HG03442 (cell line): Measurements from ENCODE around the gene DMWD.
A peak's percentile ranks its signal among the peaks of the same experiment; 100 is the strongest.

ENCODE experiments used
- ATAC-seq: cut with Tn5 transposase; IDR thresholded peaks from one replicate; pipeline ENCODE4 v1.9.1; 2021; ENCODE audit warnings: mild to moderate bottlenecking, moderate library complexity; ENCODE audit not compliant: unreplicated experiment

DMWD gene

DNA sequence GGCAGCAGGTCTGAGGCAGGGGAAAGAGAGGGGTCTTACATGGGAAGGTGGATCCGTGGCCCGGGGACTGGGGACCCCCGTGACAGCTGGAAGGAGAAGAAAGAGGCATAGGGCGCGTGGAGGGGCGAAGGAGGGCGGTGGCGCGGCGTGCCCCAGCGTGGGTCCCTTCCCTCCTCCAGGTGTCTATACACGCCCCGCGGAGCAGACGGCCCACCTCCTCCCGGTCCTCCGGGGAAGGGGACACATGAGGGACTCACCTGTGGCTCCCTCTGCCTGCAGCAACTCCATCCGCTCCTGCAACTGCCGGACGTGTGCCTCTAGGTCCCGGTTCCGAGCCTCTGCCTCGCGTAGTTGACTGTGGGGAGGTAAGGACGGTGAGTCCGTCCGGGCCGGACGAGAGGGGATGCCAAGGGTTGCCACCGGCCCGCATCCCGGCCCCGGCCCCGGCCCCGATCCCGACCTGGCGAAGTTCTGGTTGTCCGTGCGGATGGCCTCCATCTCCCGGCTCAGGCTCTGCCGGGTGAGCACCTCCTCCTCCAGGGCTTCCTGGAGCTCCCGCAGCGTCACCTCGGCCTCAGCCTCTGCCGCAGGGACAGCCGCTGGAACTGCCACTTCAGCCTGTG is 21.2 kb downstream of the DMWD start:
- ATAC-seq, result no peak

DNA sequence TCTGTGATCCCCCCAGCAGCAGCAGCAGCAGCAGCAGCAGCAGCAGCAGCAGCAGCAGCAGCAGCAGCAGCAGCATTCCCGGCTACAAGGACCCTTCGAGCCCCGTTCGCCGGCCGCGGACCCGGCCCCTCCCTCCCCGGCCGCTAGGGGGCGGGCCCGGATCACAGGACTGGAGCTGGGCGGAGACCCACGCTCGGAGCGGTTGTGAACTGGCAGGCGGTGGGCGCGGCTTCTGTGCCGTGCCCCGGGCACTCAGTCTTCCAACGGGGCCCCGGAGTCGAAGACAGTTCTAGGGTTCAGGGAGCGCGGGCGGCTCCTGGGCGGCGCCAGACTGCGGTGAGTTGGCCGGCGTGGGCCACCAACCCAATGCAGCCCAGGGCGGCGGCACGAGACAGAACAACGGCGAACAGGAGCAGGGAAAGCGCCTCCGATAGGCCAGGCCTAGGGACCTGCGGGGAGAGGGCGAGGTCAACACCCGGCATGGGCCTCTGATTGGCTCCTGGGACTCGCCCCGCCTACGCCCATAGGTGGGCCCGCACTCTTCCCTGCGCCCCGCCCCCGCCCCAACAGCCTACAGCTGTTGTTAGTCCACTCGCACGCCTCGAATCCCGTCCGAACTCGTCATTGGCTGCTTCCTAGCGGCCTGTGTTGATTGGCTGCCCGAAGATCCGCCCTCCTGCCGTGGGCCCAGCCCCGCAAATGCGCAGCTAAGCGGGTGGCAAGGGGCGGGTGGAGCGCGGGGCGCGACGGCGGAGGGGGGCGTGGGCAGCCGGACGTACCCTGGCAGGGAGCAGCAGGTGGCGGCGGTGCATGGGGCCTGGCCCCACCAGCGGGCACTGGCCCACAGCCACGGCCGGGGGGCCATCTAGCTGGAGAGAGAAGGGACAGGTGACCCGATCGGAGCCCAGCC is 22.2 kb downstream of the DMWD start:
- ATAC-seq, result peak; percentile 46

DNA sequence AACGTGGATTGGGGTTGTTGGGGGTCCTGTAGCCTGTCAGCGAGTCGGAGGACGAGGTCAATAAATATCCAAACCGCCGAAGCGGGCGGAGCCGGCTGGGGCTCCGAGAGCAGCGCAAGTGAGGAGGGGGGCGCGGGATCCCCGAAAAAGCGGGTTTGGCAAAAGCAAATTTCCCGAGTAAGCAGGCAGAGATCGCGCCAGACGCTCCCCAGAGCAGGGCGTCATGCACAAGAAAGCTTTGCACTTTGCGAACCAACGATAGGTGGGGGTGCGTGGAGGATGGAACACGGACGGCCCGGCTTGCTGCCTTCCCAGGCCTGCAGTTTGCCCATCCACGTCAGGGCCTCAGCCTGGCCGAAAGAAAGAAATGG is 22.8 kb downstream of the DMWD start:
- no peak for ATAC-seq

DNA sequence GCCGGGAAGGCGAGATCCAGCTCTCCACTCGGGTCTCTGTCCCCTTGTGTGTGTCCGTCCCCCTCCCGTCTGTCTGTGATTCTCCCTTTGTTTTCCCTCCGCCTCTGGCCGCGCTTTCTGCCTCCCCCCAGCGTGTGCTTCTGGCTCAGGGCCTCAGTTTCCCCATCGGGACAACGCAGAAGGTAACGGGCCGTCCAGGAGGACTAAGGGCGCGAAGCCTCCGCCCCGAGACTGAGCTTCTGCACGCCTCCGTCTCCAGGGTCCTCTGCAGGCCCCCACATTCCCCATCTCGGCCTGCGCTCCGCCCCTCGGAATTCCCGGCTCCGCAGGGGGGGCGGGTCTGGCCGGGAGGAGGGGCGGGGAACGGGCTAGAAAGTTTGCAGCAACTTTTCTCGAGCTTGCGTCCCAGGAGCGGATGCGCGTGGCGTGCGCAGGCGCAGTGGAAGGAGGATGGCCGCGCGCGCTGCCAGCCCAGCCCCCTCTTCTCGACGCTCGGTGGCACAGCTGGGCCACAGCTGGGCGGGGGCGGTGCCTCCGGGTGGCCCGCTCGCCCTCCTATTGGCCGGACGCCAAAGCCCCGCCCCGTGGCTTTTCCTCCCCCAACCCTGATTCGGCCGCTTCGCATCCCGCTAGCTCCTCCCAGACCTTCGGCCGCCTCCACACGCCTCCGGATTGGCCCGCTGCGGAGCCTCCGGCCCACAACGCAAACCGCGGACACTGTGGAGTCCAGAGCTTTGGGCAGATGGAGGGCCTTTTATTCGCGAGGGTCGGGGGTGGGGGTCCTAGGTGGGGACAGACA is 23.5 kb downstream of the DMWD start, which contains the start of gene SIX5:
Gene SIX5, minus strand, starts transcription at position 269 of the 799 bp plus-strand sequence. CDS start 408 bp downstream, outside the sequence.
- peak; percentile 60 for ATAC-seq

DNA sequence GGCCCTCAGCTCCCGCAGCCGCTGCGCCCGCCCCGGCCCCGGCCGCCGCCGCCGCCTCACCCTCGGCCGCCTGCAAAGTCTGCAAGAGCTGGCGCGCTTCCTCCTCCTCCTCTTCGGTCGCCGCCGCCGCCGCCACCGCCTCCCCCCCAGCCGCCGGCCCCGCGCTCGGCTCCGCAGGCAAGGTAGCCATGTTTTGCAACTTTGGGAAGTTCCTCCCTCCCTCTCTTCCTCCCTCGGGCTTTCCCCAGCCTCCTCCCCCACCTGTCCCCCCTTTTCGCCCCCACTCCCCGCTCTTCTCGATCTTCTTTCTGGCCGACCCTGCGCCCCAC is 24.0 kb downstream of the DMWD start:
- no peak for ATAC-seq

DNA sequence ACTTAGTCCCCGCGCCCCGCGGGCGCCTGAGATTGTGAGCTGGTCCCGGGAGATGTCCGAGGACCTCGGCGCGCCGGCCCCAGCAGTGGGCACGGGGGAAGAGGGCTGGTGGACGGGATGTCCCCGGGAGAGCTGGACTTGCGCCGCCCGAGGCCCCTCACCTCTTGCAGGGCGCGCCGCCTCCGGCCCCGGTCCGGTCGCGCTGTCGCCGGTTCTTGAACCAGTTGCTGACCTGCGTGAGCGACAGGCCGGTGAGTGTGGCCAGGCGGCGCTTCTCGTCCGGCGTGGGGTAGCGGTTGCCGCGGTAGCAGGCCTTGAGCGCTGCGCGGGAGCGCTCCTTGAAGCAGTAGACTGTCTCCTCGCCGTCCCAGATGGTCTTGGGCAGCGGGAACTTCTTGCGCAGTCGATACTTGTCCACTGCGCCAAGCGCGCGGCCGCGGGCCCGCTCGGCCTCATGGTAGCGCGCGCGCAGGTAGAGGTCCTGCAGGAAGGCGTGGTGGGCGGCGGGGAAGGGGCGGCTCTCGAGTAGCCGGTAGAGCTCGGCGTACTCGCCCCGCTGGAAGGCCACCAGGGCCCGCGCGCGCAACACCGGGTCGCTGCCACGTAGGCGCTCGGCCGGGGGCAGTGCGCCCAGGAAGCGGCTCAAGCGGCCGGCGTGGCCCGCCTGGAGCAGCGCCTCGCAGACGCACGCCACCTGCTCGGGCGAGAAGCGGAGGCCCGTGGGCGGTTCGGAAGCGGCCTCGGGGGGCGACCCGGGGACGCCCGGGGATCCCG is 24.6 kb downstream of the DMWD start:
- ATAC-seq, result no peak

DNA sequence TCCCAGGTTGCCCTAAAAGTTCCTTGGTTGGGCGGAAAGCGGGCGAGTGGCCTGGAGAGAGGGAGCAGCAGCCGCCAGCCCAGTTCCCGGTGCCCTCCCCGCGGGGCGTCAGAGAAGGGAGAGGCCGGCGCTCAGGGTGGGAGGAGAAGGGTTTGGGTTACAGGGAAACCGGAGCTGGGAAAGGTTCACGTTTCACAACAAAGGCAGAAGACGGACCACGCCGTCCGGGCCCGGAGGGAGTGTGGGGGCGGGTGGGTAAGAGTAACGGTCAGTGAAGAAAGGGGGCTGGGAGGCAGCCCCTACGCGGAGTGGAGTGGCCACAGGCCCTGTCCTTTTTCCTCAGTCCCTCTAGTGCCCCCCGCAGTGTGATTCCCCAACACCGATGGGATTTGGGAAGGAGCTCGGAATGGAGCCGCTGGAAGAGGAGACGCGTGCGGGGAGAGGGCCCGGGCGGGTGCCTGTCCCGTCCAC is 25.2 kb downstream of the DMWD start:
- ATAC-seq, result no peak

DNA sequence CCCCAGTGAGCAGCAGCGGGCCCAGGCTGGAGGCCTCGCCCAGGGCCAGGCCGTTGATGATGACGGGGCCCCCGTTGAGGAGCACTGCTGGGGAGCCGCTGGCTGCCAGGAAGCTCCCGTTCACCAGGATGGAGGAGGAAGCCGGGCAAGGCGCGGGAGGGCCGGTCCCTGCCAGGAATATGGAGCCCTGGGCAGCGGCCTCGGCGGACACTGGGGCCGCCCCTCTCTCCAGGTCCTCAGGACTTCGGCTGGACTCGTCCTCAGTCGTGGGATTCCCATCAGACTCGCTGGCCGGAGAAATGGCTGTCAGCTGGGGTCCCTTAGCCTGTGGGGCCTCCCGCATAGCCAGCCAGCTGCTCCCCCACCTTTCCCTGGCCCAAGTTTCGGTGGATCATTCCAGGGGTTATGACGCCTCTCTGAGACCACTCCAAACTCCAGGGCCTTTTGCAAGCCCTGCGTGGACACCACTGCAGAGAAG is 25.7 kb downstream of the DMWD start:
- ATAC-seq, result no peak

DNA sequence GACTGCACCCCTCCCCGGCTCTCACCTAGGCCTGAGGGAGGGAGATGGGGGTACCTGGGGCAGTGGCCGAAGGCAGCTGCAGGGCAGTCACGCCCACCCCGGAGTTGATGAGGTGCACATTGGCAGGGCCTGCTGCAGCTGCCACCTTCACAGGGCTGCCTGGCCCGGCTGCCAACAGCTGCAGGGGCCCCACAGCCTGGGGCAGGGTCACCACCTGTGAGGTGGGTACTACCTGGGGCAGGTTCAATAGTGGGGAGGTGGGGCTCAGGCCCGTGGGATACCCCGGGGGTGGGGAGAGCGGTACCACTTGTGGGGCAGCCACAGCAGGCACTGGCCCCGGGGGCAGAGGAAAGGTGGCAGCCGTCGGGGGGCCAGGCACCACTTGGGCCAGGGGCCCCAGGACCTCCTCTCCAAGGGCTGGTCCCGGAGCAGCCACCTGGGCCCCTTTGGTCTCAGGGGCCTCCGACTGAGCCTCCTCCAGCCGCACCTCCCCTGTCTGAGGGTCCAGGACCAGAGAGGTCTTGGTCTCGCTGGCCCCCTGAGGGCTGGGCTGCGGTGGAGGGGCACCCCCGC is 26.3 kb downstream of the DMWD start:
- ATAC-seq, result no peak

DNA sequence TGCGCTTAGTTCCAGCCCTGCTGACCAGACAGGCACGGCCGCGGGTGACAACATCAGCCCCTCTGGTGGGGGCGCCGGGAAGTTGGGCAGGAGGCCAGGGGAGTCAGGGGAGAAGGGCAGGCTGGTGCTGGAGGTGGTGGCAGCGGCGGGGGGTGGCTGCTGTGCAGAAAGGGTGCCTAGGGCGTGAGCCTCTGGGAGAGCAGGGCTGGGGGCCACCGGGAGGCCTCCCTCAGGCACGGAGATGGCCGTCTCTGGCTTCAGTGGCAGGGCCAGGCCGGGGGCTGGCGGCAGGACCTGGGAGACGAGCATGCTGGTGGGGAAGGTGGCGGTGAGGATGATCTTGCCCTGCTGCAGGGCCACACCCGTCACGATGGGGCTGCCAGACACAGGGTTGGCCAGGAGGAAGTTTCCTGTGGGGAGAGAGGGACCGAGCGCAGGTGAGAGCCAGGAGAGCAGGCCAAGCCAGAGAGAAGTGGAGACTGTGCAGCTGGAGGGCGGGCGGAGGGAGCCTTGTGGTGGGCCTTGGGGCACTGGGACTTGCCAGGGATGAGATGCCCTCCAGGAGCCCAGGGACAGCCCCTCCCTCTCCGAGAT is 26.8 kb downstream of the DMWD start:
- ATAC-seq, result no peak

DNA sequence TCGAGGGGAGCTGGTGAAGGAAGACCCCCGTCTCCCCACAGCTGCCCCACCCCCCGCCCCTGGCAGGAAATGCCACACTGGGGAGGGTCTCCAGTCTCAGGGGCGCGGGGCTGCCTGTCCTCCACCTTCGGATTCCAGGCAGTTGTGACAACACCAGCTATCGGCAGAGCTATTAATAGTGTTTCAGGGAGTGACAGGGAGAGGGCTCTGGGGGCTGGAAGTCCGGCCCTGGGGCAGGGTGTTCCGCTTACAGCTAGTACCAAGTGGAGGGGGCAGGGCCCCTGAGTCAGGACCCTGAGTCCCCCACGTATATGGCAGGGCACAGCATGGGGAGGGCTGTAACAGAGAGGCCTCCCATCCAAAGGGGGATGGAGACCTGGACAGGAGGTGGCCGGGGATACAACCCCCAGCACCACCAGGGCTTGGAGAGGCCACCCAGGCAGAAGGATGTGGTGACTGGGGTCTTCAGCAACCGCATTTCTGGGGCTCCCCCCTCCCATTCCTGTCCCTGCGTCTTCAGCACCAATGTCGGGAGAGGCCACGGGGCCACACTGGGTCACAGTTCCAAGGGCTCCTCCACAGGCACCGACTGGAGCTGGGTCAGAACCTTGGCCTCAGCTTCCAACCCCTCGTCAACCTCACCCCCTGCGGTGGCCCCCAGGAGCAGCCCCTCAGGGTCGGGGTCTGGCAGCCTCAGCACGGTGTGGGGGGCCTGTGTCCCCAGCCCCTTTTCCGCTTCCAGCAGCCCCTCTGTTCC is 27.5 kb downstream of the DMWD start:
- ATAC-seq, result no peak

DNA sequence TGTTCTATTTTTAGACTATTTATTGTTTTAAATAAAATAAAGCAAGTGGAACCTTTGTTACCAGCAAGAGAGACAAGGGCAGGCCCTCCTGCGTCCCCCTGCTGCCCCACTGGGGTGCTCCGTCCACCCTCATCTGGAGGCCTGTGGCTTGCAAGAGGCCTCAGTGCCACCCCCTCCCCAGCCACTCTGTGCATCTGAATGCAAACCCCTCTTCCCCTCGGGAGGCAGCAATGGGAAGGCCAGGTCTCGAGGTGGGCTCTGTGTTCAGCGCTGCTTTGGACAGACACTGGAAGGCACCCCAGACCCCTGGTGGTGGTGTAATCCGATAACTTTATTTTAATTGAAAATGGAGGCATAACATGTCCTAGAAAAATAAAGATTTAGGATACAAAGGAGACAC is 28.2 kb downstream of the DMWD start:
- ATAC-seq, result no peak

DNA sequence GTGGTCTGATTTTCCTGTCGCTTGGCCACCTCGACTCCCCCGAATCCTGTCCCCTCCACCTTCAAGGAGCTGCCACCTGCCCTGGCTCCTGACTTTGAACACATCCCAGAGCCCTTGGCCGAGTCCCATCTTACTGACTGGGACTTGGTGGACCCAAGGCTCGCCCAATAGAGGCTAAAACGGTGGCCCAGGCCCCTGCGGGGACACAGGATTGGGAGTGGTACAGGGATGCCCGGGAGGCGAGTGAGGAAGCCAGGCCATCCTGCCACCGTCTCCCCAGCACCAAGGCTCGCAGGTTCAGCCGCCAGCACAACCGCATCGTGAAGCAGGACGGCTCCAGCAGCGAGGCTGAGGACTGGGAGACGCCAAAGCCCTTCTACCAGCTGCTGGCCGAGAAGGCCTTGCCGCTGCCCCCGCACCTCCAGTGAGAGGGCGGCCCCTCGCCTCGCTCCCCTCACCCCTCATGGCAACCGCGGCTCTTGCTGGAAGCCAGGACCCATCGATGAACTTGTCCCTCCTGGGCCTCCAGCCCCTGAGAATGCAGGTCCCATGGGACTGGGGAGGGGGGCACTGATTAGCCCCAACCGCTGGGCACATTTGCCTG is 28.9 kb downstream of the DMWD start:
- no peak for ATAC-seq

DNA sequence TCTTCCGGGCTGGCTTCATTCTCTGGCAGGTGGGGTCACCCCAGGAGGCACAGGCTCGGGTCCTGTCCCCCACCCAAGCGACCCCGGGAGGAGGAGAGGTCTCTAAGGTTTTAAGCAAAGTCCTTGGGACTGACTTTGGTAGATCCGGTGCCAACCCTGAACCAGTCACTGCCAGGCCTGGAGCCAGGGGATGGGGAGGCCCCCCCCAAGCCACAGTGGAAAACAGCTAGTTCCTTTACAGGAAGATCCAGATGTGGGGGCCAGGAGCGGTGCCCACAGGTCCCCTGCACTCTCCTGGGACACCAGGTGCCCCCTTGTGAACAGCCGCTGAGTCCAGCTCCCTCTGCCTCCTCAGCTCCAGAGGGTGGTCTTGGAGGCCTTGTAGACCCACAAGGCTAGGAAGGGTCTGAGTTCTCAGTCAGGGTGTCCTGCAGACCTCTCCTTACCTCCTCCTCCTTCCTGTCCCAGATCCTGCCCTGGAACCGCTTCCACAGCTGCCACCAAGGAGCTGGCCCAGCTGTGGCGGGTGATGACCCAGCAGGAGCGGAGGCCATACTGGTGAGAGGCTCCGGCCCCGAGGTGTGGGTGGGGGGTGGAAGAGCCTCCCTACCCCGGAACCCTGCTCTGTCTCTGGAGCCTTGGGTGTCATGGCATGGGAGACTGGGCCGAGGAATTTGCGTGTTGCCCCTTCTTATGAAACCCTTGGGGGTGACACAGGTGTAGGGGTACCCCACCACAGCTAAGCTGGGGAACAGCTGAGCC is 29.6 kb downstream of the DMWD start:
- ATAC-seq, result no peak

DNA sequence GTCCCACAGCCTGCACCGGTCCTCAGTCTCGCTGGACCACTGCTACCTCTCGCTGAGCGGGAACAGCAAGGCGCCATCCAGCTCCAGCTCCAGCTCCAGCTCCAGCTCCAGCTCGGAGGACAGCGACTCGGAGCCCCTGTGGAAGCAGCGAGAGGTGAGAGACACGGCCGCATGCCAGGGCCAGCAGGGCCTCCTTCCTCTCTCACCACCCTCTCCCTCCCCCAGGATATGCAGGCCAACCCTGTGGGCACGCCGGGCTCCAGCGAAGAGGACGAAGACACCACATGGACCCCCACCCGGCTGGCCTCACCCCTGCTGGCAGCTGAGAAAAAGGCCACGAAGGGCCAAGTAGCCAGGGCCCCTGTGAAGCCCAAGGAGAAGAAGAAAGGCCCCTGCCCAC is 30.9 kb downstream of the DMWD start:
- no peak for ATAC-seq

DNA sequence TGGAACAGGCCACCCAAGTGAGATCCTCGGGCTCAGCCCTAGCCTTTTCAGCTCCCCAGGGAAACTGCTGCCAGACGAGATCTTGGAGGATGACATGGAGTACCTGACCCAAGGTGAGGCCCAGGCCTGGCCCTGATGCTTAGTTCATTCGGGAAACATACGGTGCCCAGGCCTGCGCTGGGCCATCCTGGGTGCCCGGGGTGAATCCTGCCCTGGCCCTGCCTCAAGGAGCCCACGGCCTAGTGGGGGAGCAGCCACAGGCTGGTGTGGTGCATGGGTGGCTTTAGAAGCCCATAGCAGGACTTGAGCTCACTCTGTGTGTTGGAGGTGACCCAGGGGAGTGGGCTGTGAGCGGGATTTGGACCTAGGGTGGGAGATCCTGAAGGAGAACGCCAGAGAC is 33.7 kb downstream of the DMWD start:
- no peak for ATAC-seq

DNA sequence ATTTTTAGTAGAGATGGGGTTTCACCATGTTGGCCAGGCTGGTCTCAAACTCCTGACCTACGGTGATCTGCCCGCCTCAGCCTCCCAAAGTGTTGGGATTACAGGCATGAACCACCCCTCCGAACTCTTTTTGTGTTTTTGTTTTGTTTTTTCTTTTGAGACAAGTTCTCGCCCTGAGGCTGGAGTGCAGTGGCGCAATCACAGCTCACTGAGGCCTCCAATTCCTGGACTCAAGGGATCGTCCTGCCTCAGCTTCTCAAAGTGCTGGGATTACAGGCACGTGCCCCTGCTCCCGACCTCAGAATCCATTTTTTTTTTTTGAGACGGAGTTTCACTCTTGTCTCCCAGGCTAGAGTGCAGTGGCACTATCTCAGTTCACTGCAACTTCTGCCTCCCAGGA is 35.0 kb downstream of the DMWD start:
- no peak for ATAC-seq

DNA sequence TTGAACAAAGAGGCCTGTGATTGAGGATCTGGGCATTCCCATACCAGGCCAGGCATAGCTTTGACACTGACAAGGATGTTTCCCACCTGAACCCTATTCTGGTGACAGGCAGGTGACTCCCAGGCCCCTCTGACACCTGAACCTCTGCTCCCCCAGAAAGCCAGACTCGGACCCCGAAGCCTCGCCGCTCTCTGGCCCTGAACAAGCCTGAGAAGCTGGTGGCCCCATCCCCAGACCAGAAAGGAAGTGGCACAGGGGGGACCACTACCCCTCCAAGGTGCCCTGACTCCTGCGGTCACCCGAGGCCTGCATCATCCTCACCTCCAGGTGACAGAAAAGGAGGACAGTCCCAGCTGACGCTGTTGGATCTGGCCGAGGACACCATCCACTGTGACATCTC is 38.3 kb downstream of the DMWD start:
- no peak for ATAC-seq
